NCI-H82 treated with DMSO at 0.1 percent for 48 hours (cell line): ENCODE measurements around the gene ARHGEF11.
"Not testable (repeated sequence)": the region's sequence is repeated elsewhere in the genome, so short reads cannot be mapped to it uniquely, and the experiment has no call there.

Experiments
- DNase-seq: peaks from one replicate; lab custom pipeline; 2025; ENCODE audit not compliant: unreplicated experiment; lab: John Stamatoyannopoulos, UW

The ARHGEF11 gene, protein sequence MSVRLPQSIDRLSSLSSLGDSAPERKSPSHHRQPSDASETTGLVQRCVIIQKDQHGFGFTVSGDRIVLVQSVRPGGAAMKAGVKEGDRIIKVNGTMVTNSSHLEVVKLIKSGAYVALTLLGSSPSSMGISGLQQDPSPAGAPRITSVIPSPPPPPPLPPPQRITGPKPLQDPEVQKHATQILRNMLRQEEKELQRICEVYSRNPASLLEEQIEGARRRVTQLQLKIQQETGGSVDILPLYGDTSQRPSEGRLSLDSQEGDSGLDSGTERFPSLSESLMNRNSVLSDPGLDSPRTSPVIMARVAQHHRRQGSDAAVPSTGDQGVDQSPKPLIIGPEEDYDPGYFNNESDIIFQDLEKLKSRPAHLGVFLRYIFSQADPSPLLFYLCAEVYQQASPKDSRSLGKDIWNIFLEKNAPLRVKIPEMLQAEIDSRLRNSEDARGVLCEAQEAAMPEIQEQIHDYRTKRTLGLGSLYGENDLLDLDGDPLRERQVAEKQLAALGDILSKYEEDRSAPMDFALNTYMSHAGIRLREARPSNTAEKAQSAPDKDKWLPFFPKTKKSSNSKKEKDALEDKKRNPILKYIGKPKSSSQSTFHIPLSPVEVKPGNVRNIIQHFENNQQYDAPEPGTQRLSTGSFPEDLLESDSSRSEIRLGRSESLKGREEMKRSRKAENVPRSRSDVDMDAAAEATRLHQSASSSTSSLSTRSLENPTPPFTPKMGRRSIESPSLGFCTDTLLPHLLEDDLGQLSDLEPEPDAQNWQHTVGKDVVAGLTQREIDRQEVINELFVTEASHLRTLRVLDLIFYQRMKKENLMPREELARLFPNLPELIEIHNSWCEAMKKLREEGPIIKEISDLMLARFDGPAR (N-terminal part only)

DNA sequence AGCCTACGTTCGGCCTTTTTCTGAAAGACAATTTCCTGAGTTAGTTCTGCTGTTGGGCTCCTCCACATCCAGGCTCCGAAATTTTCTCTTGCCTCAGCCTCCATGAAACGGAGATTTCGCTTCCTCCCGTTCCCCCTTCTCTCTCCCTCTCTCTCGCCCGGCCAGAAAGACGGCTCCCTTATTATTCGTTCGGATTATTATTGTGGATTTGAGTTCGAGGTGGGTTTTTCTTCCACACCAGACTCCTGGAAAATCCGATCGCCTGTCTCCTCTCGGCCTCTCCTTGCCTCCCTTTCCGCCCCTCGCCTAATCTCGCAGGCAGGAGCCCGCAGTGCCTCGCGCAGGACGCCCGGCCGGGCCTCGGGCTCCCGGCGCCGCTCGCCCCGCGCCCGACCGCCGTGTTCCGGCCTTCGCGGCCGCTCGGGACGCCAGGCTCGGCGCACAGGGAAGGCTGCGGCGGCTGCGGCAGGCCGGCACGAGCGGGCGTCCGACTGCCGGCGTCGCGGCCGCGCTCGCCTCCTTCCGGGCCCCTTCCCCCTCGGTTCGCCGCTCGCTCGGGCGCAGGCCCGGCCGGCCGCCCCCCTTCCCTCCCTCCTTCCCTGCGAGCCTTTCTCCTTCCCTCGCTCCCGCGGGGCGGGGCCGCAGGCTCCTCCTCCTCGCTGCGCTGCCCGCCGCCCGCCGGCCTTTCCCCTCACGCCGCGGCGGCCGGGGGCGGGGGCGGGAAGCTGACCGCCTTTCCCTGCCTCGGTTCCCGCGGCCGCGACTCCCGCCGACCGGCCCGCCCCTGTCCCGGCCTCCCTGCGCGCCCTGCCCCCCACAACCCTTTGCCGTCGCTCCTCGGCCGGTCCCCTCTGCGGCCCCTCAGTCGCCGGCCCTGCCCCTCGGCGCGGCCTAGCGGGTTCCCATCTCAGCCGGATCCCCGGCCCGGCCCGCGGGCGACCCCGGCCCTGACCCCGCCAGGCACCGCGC is at the start of gene ARHGEF11:
Gene ARHGEF11, minus strand, starts transcription at position 493 of the 969 bp plus-strand sequence. CDS start 1,412 bp downstream, outside the sequence.
- DNase-seq = peak; percentile 66

DNA sequence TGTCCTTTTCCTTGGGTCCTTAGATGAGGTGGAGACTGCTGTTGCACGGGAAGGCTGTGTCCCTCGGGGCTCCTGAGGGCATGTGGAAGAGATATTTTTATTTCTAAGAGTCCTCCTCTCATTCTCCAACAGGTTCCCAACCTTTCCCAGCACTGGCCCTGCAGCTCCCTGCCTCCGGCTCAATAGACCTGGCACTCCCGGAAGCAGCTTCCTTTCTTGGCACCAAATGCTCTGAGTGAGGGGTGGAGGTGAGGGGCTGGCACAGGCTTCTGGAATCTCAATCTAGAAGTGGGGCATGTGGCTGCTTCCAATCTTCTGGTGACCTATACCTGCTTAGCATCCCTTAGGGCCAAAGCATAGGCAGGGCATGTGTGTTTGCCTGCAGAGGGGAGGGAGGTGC is 49.5 kb upstream of the ARHGEF11 start:
- DNase-seq = no peak

DNA sequence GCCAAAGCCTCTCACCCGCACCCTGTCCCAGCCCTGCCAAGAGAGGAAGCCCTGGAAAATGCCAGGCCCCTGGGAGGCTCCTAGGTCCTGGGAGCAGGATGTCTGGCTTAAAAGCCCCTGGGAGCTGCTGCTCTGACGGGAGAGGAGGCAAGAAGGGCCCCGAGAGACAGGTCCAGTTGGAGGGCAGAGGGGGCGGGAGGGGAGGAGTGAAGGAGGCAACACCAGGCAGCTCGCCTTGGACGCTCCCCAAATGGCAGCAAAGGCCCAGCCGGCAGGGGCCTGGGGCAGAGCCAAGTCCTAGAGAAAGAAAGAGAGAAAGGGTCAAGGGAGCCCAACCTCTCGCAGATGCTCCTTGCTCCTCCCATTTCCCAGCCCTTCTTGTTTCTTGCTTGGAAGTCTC is 47.3 kb upstream of the ARHGEF11 start:
- no peak for DNase-seq

DNA sequence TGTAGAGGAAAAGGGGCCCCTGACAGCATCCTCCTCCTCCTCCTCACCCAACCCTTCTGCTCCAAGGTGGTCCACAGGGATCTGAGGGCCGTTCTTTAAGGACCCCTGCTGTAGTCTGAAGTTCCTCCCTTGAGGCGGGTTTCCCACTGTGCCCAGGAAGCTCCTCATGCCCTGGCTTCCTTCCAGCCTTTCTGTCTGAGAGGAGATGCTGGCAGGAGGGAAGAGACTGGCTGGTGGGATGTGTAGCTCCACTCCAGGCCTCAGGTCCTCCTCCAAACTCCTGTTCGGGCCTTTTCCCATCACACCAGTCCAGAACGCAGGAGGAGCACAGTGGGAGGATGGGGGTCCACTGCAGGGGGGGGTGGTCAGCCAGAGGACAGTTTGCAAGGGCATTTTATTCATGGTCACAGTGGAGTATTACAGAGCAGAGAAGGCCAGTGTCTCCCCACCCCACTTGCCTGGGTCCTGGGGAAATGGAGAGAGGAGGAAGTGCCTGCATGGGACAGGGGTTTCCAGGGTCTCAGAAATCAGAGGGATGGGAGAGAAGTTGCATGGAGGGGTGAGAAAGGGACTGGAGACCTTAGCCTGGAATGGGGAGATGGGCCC is 46.2 kb upstream of the ARHGEF11 start:
- DNase-seq = no peak

DNA sequence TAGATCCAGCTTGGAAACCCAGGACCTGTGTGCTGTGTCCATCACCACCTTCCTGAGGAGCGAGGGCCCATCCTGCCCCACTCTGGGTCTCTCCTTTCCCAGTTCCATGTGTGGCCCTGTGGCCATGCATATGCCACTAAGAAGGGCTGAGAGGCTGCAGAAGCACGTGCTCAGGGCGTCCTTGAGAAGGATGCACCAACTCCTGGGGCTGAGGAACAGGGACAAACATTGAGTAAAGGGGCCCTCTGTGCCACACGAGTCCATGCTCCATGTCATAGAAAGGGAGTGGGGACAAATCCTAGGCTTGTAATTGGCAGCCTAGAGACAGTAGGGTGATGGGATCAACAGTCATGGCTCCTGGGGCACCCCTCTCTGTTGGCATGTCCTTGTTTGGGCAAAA is 45.6 kb upstream of the ARHGEF11 start:
- no peak for DNase-seq

DNA sequence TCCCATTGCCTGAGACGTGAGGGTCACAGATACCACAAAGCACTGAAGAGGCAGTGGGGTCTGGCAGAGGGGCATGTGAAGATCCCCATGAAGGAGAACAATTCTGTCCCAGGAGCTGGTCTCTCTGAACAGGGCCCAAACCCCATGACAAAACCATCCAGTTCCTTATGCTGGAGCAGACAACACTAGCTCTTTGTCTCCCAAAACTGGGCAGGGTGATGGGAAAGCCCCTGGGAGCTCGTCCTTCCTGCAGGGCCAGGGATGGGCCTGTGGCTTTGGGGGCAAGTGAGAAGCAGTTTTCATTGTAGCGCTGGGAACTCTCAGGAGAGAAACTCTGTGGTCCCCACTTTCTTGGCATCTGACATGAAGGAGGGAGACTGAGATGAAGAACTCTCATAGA is 45.2 kb upstream of the ARHGEF11 start:
- no peak for DNase-seq

DNA sequence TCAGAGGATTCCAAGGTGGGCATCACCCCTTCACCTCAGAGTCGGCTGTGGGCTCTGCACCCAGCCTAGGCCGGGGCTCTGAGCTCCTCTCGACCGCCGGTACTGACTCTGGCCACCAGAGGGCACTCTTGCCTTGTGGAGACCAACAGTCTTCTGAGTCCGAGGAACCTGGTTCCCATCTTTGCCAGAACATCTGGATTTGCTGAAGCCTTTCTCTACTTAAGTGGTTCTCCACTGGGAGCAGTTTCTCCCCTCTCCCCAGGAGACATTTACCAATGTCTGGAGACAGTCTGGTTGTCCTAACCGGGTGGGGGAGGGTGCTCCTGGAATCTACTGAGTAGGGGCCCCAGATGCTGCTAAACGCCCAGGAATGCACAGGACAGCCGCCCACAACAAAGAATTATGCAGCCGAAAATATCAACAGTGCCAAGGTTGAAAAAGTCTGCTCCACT is 44.7 kb upstream of the ARHGEF11 start:
- peak; percentile 28 for DNase-seq

DNA sequence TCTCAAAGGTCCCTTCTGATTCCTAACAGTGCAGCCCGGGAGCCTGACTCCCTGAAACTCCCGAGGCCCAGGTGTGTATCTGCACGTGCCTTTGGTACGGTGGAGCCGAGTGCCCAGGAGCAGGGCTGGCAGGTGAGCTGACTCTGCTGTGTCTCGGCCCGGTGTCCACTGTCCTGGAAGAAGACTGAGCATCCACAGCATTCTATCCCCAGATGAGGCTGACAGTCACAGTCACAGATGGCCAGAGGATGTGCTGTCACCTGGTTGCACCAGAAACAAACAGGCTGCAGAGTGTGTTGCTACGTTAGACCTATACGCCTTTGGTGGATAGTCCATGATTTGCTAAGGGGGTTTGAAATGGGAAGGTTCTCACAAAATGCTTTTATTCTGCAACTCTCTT is 44.2 kb upstream of the ARHGEF11 start:
- DNase-seq = no peak

DNA sequence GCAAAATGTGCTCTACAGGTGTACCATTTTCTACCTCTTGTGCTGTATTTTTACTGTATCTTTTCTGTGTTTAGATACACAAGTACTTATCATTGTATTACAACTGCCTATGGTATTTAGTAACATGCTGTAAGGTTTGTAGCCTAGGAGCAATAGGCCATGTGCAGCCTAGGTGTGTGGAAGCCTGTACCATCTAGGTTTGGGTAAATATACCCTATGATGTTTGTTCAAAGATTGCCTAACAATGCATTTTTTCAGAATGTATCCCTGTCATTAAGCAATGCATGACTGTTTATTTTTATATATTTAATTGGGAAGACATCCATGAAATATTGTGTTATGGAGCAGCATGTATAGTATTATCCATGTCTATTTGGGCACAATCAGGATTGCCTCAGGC is 43.1 kb upstream of the ARHGEF11 start:
- no peak for DNase-seq

DNA sequence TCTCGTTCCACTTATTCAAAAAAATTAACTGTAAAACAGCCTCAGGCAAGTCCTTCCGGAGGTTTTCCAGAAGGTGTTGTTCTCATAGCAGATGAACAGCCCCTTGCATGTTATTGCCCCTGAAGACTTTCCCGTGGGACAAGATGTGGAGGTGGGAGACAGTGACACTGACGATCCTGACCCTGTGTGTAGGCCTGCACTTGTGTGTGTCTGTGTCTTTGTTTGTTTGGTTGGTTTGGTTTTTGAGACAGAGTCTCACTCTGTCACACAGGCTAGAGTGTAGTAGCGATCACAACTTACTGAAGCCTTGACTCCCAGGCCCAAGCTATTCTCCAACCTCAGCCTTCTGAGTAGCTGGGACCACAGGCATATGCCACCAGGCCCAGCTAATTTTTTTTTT is 41.5 kb upstream of the ARHGEF11 start:
- DNase-seq = no peak

DNA sequence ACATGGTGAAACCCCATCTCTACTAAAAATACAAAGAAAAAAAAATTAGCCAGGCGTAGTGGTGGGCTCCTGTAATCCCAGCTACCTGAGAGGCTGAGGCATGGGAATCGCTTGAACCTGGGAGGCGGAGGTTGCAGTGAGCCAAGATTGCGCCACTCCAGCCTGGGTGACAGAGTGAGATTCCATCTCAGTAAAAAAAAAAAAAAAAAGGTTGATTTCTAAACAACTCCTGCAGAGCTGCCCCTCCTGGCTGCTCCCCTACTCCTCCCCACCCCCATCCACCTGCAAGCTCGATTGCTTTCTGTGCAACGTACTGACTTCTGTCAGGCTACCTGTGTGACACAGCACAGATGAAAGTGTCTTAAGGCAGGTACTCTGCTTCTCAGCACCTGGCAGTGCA is 40.8 kb upstream of the ARHGEF11 start:
- DNase-seq = no peak

DNA sequence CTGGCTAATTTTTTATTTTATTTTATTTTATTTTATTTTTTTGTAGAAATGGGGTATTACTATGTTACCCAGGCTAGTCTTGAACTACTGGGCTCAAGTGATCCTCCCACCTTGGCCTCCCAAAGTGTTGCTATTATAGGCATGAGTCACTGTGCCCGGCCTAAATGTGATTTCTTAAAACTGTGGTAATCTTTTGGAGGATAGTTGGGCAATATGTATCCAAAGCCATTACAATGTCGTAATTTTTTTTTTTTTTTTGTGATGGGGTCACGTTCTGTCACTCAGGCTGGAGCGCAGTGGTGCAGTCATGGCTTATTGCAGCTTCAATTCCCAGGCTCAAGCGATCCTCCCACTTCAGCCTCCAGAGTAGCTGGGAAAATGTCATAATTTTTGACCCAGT is 39.9 kb upstream of the ARHGEF11 start:
- DNase-seq = no peak

DNA sequence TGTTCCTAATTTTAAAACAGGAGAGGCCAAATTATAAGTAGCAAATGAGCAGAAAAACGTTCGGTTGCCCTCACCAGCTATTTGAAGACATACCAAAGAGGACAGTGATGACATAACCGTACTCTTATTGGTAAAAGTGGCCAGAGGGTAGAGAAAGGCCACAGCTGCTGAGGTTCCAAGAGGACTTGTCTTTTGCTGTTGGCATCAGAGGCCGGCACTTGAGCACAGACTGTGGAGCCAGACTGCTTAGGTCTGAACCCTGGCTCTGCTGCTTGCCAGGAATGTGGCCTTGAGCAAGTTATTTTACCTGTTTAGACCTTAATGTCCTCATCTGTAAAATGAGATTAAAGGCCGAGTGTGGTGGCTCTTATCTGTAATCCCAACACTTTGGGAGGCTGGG is 39.2 kb upstream of the ARHGEF11 start:
- DNase-seq = no peak

DNA sequence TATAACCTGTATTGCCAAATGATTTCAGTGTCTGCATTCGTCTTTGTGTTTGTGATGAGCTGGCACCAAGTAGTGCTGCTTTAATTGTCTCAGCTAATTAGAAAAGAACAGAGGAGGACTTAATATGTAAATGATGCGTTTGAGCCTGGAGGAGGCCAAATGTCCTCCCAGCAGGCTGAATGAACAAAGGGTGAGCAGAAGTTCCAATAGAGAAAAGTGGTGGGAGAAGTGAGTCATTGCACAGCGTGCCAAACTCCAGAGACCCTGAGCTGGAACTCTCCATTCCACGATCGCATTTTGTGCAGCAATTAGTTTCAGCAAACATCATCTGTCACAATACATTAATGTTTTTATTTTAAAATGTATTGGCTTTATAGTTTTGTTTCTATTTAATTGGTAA is 36.2 kb upstream of the ARHGEF11 start:
- no peak for DNase-seq

DNA sequence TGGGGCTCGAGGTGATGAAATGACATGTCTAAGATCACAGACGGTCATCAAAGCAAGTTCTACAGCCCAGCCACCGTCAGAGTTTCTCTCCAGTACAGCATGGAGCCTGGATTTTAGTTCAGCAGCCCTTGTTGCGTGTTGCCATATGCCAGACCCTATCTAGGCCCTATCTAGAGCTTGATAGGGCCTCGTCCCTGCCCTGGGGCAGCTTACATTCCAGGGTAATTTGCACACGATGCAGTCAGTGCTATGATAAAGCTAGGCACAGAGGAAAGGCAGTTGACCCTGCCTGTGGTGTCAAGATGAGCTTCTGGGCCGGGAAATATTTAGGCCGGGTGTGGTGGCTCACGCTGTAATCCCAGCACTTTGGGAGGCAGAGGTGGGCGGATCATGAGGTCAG is 35.2 kb upstream of the ARHGEF11 start:
- no peak for DNase-seq

DNA sequence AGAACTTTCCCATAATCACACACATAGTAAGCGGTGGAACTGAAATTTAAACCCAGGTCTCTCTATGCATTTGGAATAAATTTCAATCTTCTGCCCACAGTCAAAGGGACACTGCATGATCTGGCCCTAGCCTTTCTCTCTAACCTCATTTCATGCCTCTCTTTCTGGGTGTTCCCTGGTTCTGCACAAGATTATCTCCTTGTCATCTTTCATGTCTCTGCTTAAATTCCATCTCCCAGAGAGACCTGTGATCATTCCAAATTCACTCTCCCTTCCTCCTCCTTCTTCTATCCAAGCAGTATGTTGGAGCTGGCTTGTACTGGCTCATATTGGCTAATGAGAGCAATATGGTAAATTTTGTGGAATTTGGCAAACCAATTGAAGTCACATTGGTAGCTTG is 31.9 kb upstream of the ARHGEF11 start:
- DNase-seq = no peak

DNA sequence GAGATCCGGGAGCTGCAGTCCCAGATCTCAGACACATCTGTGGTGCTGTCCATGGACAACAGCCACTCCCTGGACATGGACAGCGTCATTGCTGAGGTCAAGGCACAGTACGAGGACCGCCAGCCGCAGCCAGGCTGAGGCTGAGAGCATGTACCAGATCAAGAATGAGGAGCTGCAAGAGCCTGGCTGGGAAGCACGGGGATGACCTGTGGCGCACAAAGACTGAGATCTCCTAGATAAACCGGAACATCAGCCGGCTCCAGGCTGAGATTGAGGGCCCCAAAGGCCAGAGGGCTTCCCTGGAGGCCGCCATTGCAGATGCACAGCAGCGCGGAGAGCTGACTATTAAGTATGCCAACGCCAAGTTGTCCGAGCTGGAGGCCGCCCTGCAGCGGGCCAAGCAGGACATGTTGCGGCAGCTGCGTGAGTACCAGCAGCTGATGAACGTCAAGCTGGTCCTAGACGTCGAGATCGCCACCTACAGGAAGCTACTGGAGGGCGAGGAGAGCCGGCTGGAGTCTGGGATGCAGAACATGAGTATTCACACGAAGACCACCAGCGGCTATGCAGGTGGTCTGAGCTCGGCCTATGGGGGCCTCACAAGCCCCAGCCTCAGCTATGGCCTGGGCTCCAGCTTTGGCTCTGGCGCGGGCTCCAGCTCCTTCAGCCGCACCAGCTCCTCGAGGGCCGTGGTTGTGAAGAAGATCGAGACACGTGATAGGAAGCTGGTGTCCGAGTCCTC is 28.6 kb upstream of the ARHGEF11 start:
- DNase-seq = peak; percentile 63

DNA sequence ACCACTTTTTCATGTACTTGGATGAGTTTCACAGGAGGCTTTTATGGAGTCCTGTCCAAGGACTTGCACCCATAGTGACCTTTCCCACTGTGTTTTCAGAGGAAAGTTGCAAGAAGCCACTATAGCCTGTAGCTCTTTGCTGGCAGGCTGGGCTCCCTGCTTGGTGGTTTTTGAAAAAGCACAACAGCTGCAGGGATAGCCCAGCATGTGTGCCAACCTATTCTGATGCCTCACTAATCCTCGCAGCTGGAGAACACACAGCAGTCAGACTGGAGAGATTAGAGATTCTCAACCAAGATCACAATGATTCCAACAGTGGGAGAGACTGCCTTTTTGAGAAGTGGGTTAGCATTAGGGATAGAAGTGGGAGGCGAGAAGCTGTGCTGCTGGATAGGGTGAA is 24.1 kb upstream of the ARHGEF11 start:
- no peak for DNase-seq

DNA sequence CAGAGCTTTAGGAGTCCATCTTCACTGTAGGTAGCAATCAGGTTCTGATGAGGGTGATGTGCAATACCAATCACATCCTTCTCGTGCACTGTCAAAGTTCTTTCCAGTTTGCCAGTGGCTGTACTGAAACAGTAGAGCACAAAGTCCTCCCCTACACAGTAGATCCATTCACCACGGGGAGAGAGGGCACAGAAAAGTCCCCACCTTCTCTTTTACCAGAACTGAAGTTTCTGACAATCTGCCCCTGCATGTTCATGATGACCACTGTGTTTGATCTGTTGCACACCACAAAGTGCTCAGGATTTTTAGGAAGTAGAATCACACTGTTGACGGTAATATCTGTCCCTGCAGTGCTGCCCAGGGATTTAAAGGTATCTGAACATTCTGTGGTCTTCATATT is 13.7 kb upstream of the ARHGEF11 start:
- not testable (repeated sequence) for DNase-seq

DNA sequence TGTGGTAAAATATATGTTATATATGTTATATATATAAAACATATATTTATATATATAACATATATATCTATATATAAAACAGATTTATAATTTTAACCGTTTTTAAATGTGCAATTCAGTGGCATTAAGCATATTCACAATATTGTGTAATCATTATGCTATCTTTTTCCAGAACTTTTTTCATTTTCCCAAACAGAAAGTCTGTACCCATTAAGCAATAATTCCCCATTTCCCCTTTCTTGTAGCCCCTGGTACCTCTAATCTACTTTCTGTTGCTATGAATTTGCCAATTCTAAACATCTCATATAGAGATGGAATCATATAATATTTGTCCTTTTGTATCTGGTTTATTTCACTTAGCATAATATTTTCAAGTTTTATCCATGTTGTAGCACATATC is 10.7 kb upstream of the ARHGEF11 start:
- DNase-seq = no peak
